Transverse colon (tissue), 4 donors: ENCODE results near the gene ZKSCAN8. TPM values are rescaled to one million over a fixed set of nuclear protein-coding genes. Genes with fewer than 3 reads are reported as not detected.

Experiments
- DNase-seq: peaks from one replicate; pipeline ENCODE4 v3.0.0-alpha.2; 2019
- H3K27ac ChIP-seq, 4 donors: fragments of 200-600 bp; sonication (generic); 2 replicates each; pipeline ENCODE4 v1.5.1; 2016 to 2018; ENCODE audit warnings: inconsistent platforms in 4 of 4
- H3K27me3 ChIP-seq: fragments of 200-600 bp; sonication (generic); 2 replicates; pipeline ENCODE4 v1.5.1; 2017; ENCODE audit warnings: inconsistent platforms
- H3K36me3 ChIP-seq, 4 donors: fragments of 200-600 bp; sonication (generic); 2 replicates each; pipeline ENCODE4 v1.5.1; 2017 to 2019; ENCODE audit warnings: inconsistent platforms in 4 of 4
- H3K4me1 ChIP-seq, 4 donors: fragments of 200-600 bp; sonication (generic); 2 replicates each; pipeline ENCODE4 v1.5.1; 2017 to 2020; ENCODE audit warnings: inconsistent platforms in 4 of 4
- H3K4me3 ChIP-seq, 4 donors: fragments of 200-600 bp; sonication (generic); 1 replicate in 1 of 4; 2 replicates in 3 of 4; pipeline versions ENCODE4 v1.5.1 to v1.6.1; 2017 to 2019; ENCODE audit warnings: inconsistent platforms in 4 of 4
- H3K9me3 ChIP-seq, 2 donors: fragments of 200-600 bp; sonication (generic); 2 replicates each; pipeline ENCODE4 v1.5.1; 2017 to 2019; ENCODE audit warnings: inconsistent platforms in 2 of 2
- EP300 ChIP-seq: sonication (generic); formaldehyde crosslinking; IDR thresholded peaks from one replicate; pipeline ENCODE4 v1.6.1; 2017; ENCODE audit warnings: antibody characterized with exemption, low read depth
- POLR2A ChIP-seq: fragments of 450-650 bp; IDR thresholded peaks from one replicate; pipeline ENCODE4 v1.6.1; 2016; ENCODE audit warnings: antibody characterized with exemption, mild to moderate bottlenecking, moderate library complexity
- POLR2AphosphoS5 ChIP-seq, 3 donors: sonication (generic); formaldehyde crosslinking; IDR thresholded peaks; one replicate each; pipeline ENCODE4 v1.6.1; 2016; ENCODE audit warnings: antibody characterized with exemption in 3 of 3
- WGBS, 2 donors: methylation state at CpG; one replicate each; pipeline ENCODE4 v1.1.5; 2018; ENCODE audit warnings: low coverage in 1 of 2; 5-methylcytosine and 5-hydroxymethylcytosine counted together
- in situ Hi-C, 4 donors: fragments of 200-750 bp; cut with MboI; loops; one replicate each; pipeline versions ENCODE4 v1.15.0 to v1.15.1; 2017; ENCODE audit warnings: low sequenced_read_pairs in 3 of 4, low pct_ligation_motif_present in 1 of 4, low pct_unique_long_range_greater_than_20kb in 1 of 4
- intact Hi-C: fragments of 100-400 bp; cut with DNase I; formaldehyde crosslinking; loops from one replicate; pipeline ENCODE4 v1.15.1; 2023; ENCODE audit warnings: low total_unique reads
- total RNA-seq, 4 donors: library from RNA; depleted of rRNA; stranded (reverse); fragments of >200 nt; gene quantifications; one replicate each; pipeline ENCODE4 v1.1.0, GENCODE V29; 2016
- TF ChIP-seq, protein P1 (sequence below), 5 experiments: fragments of 200-600 bp in 3 of 5; fragments of 450-650 bp in 2 of 5; sonication (generic) in 3 of 5; IDR thresholded peaks; 1 replicate in 2 of 5; 2 replicates in 3 of 5; pipeline ENCODE4 v1.5.1; 2016 to 2017; ENCODE audit warnings: antibody characterized with exemption in 5 of 5, inconsistent platforms in 3 of 5, mild to moderate bottlenecking in 2 of 5, moderate library complexity in 1 of 5

The ZKSCAN8 gene
- total RNA-seq, 4 donors from 2014 or later = 12.3 to 37.0 (median 15.5) TPM

DNA sequence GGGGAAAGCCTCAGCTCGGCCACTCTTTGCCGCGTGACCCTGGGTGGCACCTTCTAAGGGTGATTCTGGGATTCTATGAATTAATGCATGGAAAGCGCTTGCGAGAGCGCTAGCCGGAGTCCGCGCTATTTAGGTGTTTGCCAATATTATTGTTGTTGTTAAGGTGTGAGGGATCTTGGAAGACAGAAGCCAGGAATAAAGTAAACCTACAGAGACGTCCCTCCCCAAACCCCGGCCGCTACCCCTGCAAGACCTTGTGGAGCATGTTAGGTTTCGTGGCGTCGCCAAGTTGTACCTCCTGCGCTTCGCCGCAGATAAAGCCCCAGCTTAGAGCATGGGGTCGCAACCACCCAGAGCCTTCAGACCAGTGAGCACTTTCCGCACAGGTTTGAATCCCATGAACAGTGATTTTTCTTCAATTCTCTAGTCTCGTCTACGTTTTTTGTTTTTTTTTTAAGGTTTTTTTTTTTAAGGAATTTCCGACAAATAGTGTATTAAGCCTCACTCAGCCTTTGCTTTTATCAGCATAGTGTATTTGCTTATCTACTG is 66.5 kb downstream of the ZKSCAN8 start:
- peak overlapping the region in 3 of 4 donors; percentile 25 to 49 (median 36) for H3K4me3 ChIP-seq
- no peak for DNase-seq
- TF ChIP-seq POLR2AphosphoS5 (IDR thresholded peaks at IDR 0.05) (no peak), POLR2A (no peak), EP300 (no peak)
- TF ChIP-seq, protein P1, sequence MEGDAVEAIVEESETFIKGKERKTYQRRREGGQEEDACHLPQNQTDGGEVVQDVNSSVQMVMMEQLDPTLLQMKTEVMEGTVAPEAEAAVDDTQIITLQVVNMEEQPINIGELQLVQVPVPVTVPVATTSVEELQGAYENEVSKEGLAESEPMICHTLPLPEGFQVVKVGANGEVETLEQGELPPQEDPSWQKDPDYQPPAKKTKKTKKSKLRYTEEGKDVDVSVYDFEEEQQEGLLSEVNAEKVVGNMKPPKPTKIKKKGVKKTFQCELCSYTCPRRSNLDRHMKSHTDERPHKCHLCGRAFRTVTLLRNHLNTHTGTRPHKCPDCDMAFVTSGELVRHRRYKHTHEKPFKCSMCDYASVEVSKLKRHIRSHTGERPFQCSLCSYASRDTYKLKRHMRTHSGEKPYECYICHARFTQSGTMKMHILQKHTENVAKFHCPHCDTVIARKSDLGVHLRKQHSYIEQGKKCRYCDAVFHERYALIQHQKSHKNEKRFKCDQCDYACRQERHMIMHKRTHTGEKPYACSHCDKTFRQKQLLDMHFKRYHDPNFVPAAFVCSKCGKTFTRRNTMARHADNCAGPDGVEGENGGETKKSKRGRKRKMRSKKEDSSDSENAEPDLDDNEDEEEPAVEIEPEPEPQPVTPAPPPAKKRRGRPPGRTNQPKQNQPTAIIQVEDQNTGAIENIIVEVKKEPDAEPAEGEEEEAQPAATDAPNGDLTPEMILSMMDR (IDR thresholded peaks at IDR 0.05) = no peak
- in situ Hi-C loops = no loop called here
- intact Hi-C loops = no loop called here
- peaks cover 95% of the 10 kb centered on the region for H3K27me3 ChIP-seq
- no peaks in the 10 kb centered on the region for H3K9me3 ChIP-seq
- 19 to 20% methylated on average over 4 to 23 of the region's 23 CpGs for WGBS, 2 donors
- H3K36me3 ChIP-seq = no peaks in the 10 kb centered on the region
- H3K27ac ChIP-seq = peak overlapping the region in 2 of 4 donors; percentile 60 to 64
- peaks cover 10 to 32% (median 12%) of the 10 kb centered on the region in 4 donors for H3K4me1 ChIP-seq

Other genes with a start within 250 kb of the ZKSCAN8 start
- gene OR2B2, start 229.5 kb upstream of the ZKSCAN8 start, total RNA-seq = not detected
- gene OR2B6, start 184.6 kb upstream of the ZKSCAN8 start, total RNA-seq = not detected
- 10 to 100 TPM in 1 of 4 donors, 1 to 10 TPM in 3; 1.1 to 20.1 (median 3.8) TPM for gene ZNF165, start 61.3 kb upstream of the ZKSCAN8 start, total RNA-seq
- gene ZSCAN16, start 17.3 kb upstream of the ZKSCAN8 start, total RNA-seq = 10 to 100 TPM in 1 of 4 donors, 1 to 10 TPM in 2, not detected in 1; 7.5 to 19.5 (median 9.5) TPM
- 10 to 100 TPM; 12.6 to 26.1 (median 16.7) TPM for gene ZSCAN9, start 83.4 kb downstream of the ZKSCAN8 start, total RNA-seq
- gene ZKSCAN4, start 110.4 kb downstream of the ZKSCAN8 start, total RNA-seq = 1 to 10 TPM in 3 of 4 donors, under 1 TPM in 1; 0.60 to 9.0 (median 4.9) TPM
- 1 to 10 TPM in 1 of 4 donors, under 1 TPM in 2, not detected in 1; 0.55 to 7.9 (median 0.64) TPM for gene NKAPL, start 117.4 kb downstream of the ZKSCAN8 start, total RNA-seq
- 10 to 100 TPM; 13.9 to 19.4 (median 17.6) TPM for gene ZSCAN26, start 125.3 kb downstream of the ZKSCAN8 start, total RNA-seq
- gene PGBD1, start 139.7 kb downstream of the ZKSCAN8 start, total RNA-seq = 1 to 10 TPM in 3 of 4 donors, under 1 TPM in 1; 0.75 to 3.2 (median 2.3) TPM
- 10 to 100 TPM in 3 of 4 donors, 1 to 10 TPM in 1; 9.0 to 28.3 (median 17.0) TPM for gene ZSCAN31, start 194.3 kb downstream of the ZKSCAN8 start, total RNA-seq
- 1 to 10 TPM; 1.4 to 5.2 (median 4.3) TPM for gene ZKSCAN3, start 208.1 kb downstream of the ZKSCAN8 start, total RNA-seq